ENCODE results near the gene SYT6.

- no peak for TF ChIP-seq CTCF (IDR thresholded peaks at IDR 0.05 in 2 of 3, conservative IDR thresholded peaks at IDR 0.05 in 1 of 3; ENCODE audit: control insufficient read depth in 2 of 3, extremely low read depth in 1 of 3, insufficient read depth in 1 of 3, low read depth in 3 of 3, low read length in 3 of 3)
- no peak for TF ChIP-seq SIN3A (IDR thresholded peaks at IDR 0.05; ENCODE audit: low read depth, low read length)
- TF ChIP-seq GABPA (IDR thresholded peaks at IDR 0.05; ENCODE audit: low read depth): no peak
- no peak for TF ChIP-seq TAF1 (IDR thresholded peaks at IDR 0.05; ENCODE audit: borderline replicate concordance, low read depth, low read length)
- TF ChIP-seq ZNF217 (IDR thresholded peaks at IDR 0.05): no peak
- TF ChIP-seq CHD1 (IDR thresholded peaks at IDR 0.05; ENCODE audit: low read depth, low read length): no peak
- no peak for TF ChIP-seq GATAD2B (conservative IDR thresholded peaks at IDR 0.05; ENCODE audit: low read depth)
- TF ChIP-seq TARDBP (IDR thresholded peaks at IDR 0.05; ENCODE audit: borderline replicate concordance): no peak
- no peak for TF ChIP-seq USF2 (IDR thresholded peaks at IDR 0.05; ENCODE audit: borderline replicate concordance, low read depth, low read length)
- TF ChIP-seq EZH2 (IDR thresholded peaks at IDR 0.05; ENCODE audit: borderline replicate concordance, control insufficient read depth, low read depth, low read length): no peak
These were observed 61.2 kb downstream of the SYT6 start for GRCh38 chr1:114092186-114093062.

Measured in GM12878 (cell line).